Effector memory CD8-positive, alpha-beta T cell (primary cell): ENCODE results near the gene NEK9.
"Not testable (repeated sequence)": the region's sequence is repeated elsewhere in the genome, so short reads cannot be mapped to it uniquely, and the experiment has no call there.

Source experiments
- ATAC-seq: fragments of 150-1000 bp; cut with Tn5 transposase; replicated peaks from 2 replicates; pipeline ENCODE4 v1.10.0; 2021; ENCODE audit warnings: mild to moderate bottlenecking, moderate library complexity
- DNase-seq, 3 experiments: peaks; one replicate each; pipeline ENCODE4 v3.0.0; 2021
- H3K27ac Mint-ChIP-seq, 2 donors: one replicate each; pipeline ENCODE4 v1.8.0; 2022; ENCODE audit warnings: mild to moderate bottlenecking in 2 of 2, mixed read lengths in 2 of 2, moderate library complexity in 2 of 2
- H3K27me3 Mint-ChIP-seq, 2 donors: one replicate each; pipeline ENCODE4 v1.8.0; 2022; ENCODE audit warnings: mixed read lengths in 2 of 2
- H3K36me3 Mint-ChIP-seq: one replicate; pipeline ENCODE4 v1.8.0; 2022; ENCODE audit warnings: mild to moderate bottlenecking, moderate library complexity, mixed read lengths; ENCODE audit not compliant: insufficient read depth
- H3K4me1 Mint-ChIP-seq, 2 donors: one replicate each; pipeline ENCODE4 v1.8.0; 2022; ENCODE audit warnings: low read depth in 2 of 2, mixed read lengths in 2 of 2
- H3K4me3 Mint-ChIP-seq, 2 donors: one replicate each; pipeline ENCODE4 v1.8.0; 2022; ENCODE audit warnings: mild to moderate bottlenecking in 2 of 2, mixed read lengths in 2 of 2, moderate library complexity in 2 of 2
- H3K9me3 Mint-ChIP-seq, 2 donors: one replicate each; pipeline ENCODE4 v1.8.0; 2022; ENCODE audit warnings: mixed read lengths in 2 of 2

The NEK9 gene

GRCh38 chr14:75139185-75139584 is 12.3 kb upstream of the NEK9 start:
- ATAC-seq (no peak), DNase-seq (no peak)
- peaks cover 24% of the 10 kb centered on the region for H3K36me3 Mint-ChIP-seq
- no peaks in the 10 kb centered on the region for H3K27me3 Mint-ChIP-seq
- H3K9me3 Mint-ChIP-seq, result no peaks in the 10 kb centered on the region
- H3K4me1 Mint-ChIP-seq, result peaks cover 27 to 35% of the 10 kb centered on the region in 2 donors
- H3K27ac Mint-ChIP-seq, result peak overlapping the region; percentile 76 to 83
- H3K4me3 Mint-ChIP-seq, result peak overlapping the region in 1 of 2 donors; percentile 6

GRCh38 chr14:75138492-75138891 is 11.6 kb upstream of the NEK9 start:
- DNase-seq, result no peak
- Mint-ChIP-seq H3K36me3 (peaks cover 31% of the 10 kb centered on the region), H3K4me3 (peak overlapping the region; percentile 10 to 18), H3K4me1 (peaks cover 25 to 32% of the 10 kb centered on the region in 2 donors), H3K27me3 (no peaks in the 10 kb centered on the region), H3K27ac (peak overlapping the region; percentile 18 to 79), H3K9me3 (no peaks in the 10 kb centered on the region)
- no peak for ATAC-seq

GRCh38 chr14:75134644-75135043 is 7.8 kb upstream of the NEK9 start:
- no peak overlapping the region for H3K4me3 Mint-ChIP-seq
- H3K4me1 Mint-ChIP-seq, result peaks cover 8 to 15% of the 10 kb centered on the region in 2 donors
- H3K27ac Mint-ChIP-seq, result peak overlapping the region in 1 of 2 donors; percentile 9
- DNase-seq (no peak), ATAC-seq (no peak)
- no peaks in the 10 kb centered on the region for H3K9me3 Mint-ChIP-seq
- H3K27me3 Mint-ChIP-seq, result no peaks in the 10 kb centered on the region
- peaks cover 46% of the 10 kb centered on the region for H3K36me3 Mint-ChIP-seq

GRCh38 chr14:75133597-75133996 is 6.7 kb upstream of the NEK9 start:
- no peaks in the 10 kb centered on the region for H3K27me3 Mint-ChIP-seq
- H3K27ac Mint-ChIP-seq, result peak overlapping the region in 1 of 2 donors; percentile 28

GRCh38 chr14:75132382-75133086 is 5.7 kb upstream of the NEK9 start:
- peak overlapping the region; percentile 28 to 64 for H3K27ac Mint-ChIP-seq
- ATAC-seq (peak; percentile 91), DNase-seq (peak; percentile 69 to 78 (median 71))
- H3K4me3 Mint-ChIP-seq, result no peak overlapping the region
- peaks cover 0 to 6% of the 10 kb centered on the region in 2 donors for H3K9me3 Mint-ChIP-seq
- H3K36me3 Mint-ChIP-seq, result peaks cover 49% of the 10 kb centered on the region
- H3K4me1 Mint-ChIP-seq, result peaks cover 9 to 11% of the 10 kb centered on the region in 2 donors
- no peaks in the 10 kb centered on the region for H3K27me3 Mint-ChIP-seq

More at GRCh38 chr14:75133597-75133996, 6.7 kb upstream of the NEK9 start:
- DNase-seq, result no peak
- no peak overlapping the region for H3K4me3 Mint-ChIP-seq
- peaks cover 41% of the 10 kb centered on the region for H3K36me3 Mint-ChIP-seq
- H3K9me3 Mint-ChIP-seq, result no peaks in the 10 kb centered on the region
- peaks cover 3 to 9% of the 10 kb centered on the region in 2 donors for H3K4me1 Mint-ChIP-seq
- no peak for ATAC-seq

DNA sequence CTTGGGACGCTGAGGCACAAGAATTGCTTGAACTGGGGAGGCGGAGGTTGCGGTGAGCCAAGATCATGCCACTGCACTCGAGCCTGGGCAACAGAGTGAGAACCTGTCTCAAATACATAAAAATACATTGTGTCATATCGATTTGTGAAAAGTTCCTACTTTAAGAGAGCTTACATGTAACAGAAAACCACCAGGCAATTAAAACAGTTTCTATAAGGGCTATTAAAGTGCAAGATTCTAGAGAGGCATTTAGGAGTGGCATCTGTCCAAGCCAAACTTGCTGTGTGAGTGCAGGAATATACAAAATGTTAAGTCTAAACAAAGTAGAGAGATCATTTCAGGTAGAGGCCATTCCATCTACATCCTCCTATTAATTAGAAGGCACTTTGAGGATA is 1.7 kb upstream of the NEK9 start:
- DNase-seq, result no peak
- no peaks in the 10 kb centered on the region for H3K27me3 Mint-ChIP-seq
- peaks cover 46% of the 10 kb centered on the region for H3K36me3 Mint-ChIP-seq
- H3K27ac Mint-ChIP-seq, result no peak overlapping the region
- H3K4me3 Mint-ChIP-seq, result peak overlapping the region in 1 of 2 donors; percentile 44
- peaks cover 0 to 8% of the 10 kb centered on the region in 2 donors for H3K9me3 Mint-ChIP-seq
- peaks cover 37 to 39% of the 10 kb centered on the region in 2 donors for H3K4me1 Mint-ChIP-seq
- no peak for ATAC-seq

DNA sequence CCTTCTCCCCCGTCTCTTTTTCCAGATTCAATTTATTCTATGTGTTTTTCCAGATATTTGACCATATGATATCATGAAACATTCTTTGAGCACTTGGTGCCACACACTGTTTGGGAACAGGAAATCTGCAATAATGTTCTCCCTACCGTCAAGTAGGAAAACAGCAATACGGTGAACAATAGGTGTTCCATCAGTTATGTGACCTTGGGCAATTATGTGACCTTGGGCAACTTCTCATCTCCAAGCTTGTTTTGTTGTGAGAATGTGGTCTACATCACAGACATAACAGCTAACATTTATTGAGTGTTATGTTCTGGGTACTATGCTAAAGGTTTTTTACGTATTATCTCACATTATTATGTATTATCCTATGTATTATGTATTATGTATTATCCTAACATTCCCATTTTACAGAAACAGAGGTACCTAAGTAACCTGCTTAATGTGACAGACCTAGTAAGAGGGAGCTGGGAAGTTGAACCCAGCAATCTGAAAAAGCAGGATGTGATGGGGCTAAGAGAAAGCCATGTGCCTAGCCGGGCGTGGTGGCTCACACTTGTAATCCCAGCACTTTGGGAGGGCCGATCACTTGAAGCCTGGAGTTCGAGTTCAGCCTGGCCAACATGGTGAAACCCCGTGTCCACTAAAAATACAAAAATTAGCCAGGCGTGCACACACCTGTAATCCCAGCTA is 1.2 kb upstream of the NEK9 start:
- Mint-ChIP-seq H3K36me3 (peaks cover 41% of the 10 kb centered on the region), H3K4me1 (peaks cover 37 to 39% of the 10 kb centered on the region in 2 donors)

GRCh38 chr14:75127474-75127820 is 599 bp upstream of the NEK9 start:
- not testable (repeated sequence) for H3K27me3 Mint-ChIP-seq, DNase-seq, H3K9me3 Mint-ChIP-seq, ATAC-seq
- H3K4me1 Mint-ChIP-seq, result peaks cover 35 to 36% of the 10 kb centered on the region in 2 donors
- H3K27ac Mint-ChIP-seq, result peak overlapping the region; percentile 96 to 100
- H3K36me3 Mint-ChIP-seq, result peaks cover 40% of the 10 kb centered on the region
- peak overlapping the region; percentile 92 to 97 for H3K4me3 Mint-ChIP-seq

More for the DNA sequence above, 1.2 kb upstream of the NEK9 start:
- Mint-ChIP-seq H3K27ac (peak overlapping the region; percentile 96 to 100), H3K4me3 (peak overlapping the region; percentile 92 to 97), H3K27me3 (no peaks in the 10 kb centered on the region), H3K9me3 (peaks cover 0 to 8% of the 10 kb centered on the region in 2 donors)
- DNase-seq (no peak), ATAC-seq (no peak)

DNA sequence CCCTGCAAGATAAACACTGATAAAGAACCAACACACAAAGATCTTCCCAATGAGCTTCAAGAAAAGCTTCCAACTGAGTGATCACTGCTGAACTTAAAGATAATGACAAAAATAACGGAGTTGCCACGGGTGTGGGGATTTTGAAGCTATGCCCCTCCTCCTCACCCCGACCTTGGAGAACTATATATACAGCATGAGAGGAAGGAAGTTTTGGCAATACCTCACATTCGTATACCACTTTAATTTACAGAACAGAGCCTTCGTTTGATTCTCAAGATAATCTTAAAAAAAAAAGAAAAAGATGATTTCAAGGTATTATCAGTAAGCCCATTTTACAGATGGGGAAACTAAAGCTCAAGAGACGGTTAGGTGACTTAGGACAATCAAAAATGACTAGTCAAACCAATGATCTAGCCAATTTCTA is 715 bp downstream of the NEK9 start:
- DNase-seq (peak in 1 of 3 experiments; percentile 7), ATAC-seq (peak; percentile 13)
- peaks cover 33 to 35% of the 10 kb centered on the region in 2 donors for H3K4me1 Mint-ChIP-seq
- peaks cover 35% of the 10 kb centered on the region for H3K36me3 Mint-ChIP-seq
- H3K9me3 Mint-ChIP-seq, result peaks cover 0 to 8% of the 10 kb centered on the region in 2 donors
- H3K27me3 Mint-ChIP-seq, result no peaks in the 10 kb centered on the region
- peak overlapping the region; percentile 96 to 100 for H3K27ac Mint-ChIP-seq
- peak overlapping the region; percentile 92 to 97 for H3K4me3 Mint-ChIP-seq

DNA sequence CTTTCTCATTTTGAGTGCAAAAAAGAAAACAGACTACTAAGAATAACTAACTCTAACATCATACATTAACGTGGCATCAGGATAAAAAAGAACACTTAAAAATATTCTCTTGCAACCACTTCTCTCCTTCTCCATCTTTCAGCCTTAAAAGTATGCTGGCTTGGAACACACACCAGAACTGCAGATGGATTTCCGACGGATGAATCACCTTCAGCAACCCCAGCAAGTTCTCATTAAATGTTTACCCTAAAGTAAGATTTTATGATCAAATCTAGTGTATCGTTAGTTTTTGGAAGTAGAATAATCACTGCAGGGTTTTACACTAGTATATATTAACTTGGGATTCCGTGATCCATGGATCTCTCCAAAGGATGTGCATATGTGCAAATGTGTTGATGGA is 1.2 kb downstream of the NEK9 start:
- H3K4me1 Mint-ChIP-seq, result peaks cover 34 to 35% of the 10 kb centered on the region in 2 donors
- H3K36me3 Mint-ChIP-seq, result peaks cover 31% of the 10 kb centered on the region
- peak overlapping the region; percentile 92 to 97 for H3K4me3 Mint-ChIP-seq
- peak overlapping the region; percentile 96 to 100 for H3K27ac Mint-ChIP-seq
- peaks cover 0 to 8% of the 10 kb centered on the region in 2 donors for H3K9me3 Mint-ChIP-seq
- ATAC-seq (no peak), DNase-seq (no peak)
- H3K27me3 Mint-ChIP-seq, result no peaks in the 10 kb centered on the region

GRCh38 chr14:75123991-75124390 is 2.9 kb downstream of the NEK9 start:
- Mint-ChIP-seq H3K27ac (peak overlapping the region in 1 of 2 donors; percentile 69), H3K9me3 (peaks cover 0 to 8% of the 10 kb centered on the region in 2 donors), H3K4me1 (peaks cover 35 to 37% of the 10 kb centered on the region in 2 donors), H3K27me3 (no peaks in the 10 kb centered on the region), H3K36me3 (peaks cover 28% of the 10 kb centered on the region), H3K4me3 (no peak overlapping the region)
- DNase-seq (no peak), ATAC-seq (no peak)

DNA sequence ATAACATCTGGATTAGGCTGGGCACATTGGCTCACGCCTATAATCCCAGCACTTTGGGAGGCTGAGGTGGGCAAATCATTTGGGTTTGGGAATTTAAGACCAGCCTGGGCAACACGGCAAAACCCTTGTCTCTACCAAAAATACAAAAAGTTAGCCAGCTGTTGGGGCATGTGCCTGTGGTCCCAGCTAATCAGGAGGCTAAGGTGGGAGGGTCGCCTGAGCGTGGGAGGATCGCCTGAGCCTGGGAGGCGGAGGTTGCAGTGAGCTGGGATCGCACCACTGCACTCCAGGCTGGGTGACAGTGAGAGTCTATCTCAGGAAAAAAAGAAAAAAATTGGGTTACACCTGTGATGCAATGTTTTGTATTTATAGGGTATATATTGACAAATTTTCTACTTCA is 5.3 kb downstream of the NEK9 start:
- peaks cover 24% of the 10 kb centered on the region for H3K36me3 Mint-ChIP-seq
- peaks cover 22 to 30% of the 10 kb centered on the region in 2 donors for H3K4me1 Mint-ChIP-seq
- no peak for DNase-seq
- no peak overlapping the region for H3K27ac Mint-ChIP-seq
- ATAC-seq, result no peak
- no peak overlapping the region for H3K4me3 Mint-ChIP-seq
- no peaks in the 10 kb centered on the region for H3K9me3 Mint-ChIP-seq
- no peaks in the 10 kb centered on the region for H3K27me3 Mint-ChIP-seq

DNA sequence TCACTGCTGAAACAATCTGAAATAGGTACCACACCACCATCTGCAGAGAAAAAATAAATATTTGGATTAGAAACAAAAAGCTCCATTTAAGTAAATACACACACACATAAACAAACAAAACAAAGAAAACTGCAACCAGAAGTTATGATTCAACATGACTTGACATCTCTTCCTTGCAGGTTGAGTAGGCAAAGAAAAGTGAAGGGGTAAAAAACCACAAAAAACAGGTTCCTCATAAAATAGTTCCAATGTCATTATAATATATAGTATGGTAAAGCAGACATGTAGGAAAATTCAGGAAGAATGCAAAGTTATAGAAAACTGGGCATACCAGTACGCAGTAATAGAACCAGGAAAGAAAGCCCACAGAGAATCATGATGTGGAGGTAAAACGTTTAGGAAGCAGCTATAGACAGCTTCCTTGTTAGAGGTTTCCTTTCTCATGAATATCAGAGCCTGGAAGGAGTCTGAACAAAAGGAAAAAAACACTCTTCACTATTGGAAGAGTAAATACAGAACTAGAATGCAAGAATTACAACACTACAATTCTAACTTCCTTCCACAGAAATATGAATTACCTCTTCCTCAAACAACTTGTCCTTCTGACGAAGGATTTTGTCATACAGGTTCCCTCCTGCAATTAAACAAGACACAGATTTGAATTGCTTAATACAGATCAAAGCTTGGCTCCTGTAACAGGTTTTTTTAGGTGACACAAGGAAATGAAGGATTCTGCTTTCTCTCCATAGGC is 6.1 kb downstream of the NEK9 start:
- ATAC-seq, result no peak
- peaks cover 18% of the 10 kb centered on the region for H3K36me3 Mint-ChIP-seq
- H3K4me3 Mint-ChIP-seq, result no peak overlapping the region
- peaks cover 14 to 23% of the 10 kb centered on the region in 2 donors for H3K4me1 Mint-ChIP-seq
- no peak overlapping the region for H3K27ac Mint-ChIP-seq
- DNase-seq, result no peak
- no peaks in the 10 kb centered on the region for H3K9me3 Mint-ChIP-seq
- H3K27me3 Mint-ChIP-seq, result no peaks in the 10 kb centered on the region
